Thyroid gland (tissue), 4 donors: ENCODE measurements around the gene LACTB. TPM values are rescaled to one million over a fixed set of nuclear protein-coding genes. Genes with fewer than 3 reads are reported as not detected.

Experiments
- DNase-seq, 2 donors: peaks; one replicate each; pipeline ENCODE4 v3.0.0-alpha.2; 2019
- H3K27ac ChIP-seq, 3 donors: fragments of 200-600 bp; sonication (generic); 1 replicate in 2 of 3; 2 replicates in 1 of 3; pipeline ENCODE4 v1.5.1; 2016 to 2019; ENCODE audit warnings: mild to moderate bottlenecking in 1 of 3, moderate library complexity in 1 of 3
- H3K27me3 ChIP-seq: fragments of 200-600 bp; sonication (generic); one replicate; pipeline ENCODE4 v1.5.1; 2019
- H3K36me3 ChIP-seq, 2 donors: fragments of 200-600 bp; sonication (generic); one replicate each; pipeline ENCODE4 v1.5.1; 2016 to 2019
- H3K4me1 ChIP-seq, 2 donors: fragments of 200-600 bp; sonication (generic); one replicate each; pipeline ENCODE4 v1.5.1; 2017 to 2019
- H3K4me3 ChIP-seq, 3 donors: fragments of 200-600 bp; sonication (generic); replicated peaks in 1 of 3; 1 replicate in 2 of 3; 2 replicates in 1 of 3; pipeline ENCODE4 v1.5.1; 2016; ENCODE audit warnings: mild to moderate bottlenecking in 1 of 3
- H3K9me3 ChIP-seq: fragments of 200-600 bp; sonication (generic); one replicate; pipeline ENCODE4 v1.5.1; 2017
- CTCF ChIP-seq, 6 experiments: fragments of 200-600 bp in 3 of 6; fragments of 450-650 bp in 3 of 6; sonication (generic) in 3 of 6; IDR thresholded peaks; one replicate each; pipeline ENCODE4 v1.5.1; 2016 to 2019; ENCODE audit warnings: antibody characterized with exemption in 6 of 6, mild to moderate bottlenecking in 2 of 6, inconsistent platforms in 1 of 6, moderate library complexity in 1 of 6
- POLR2A ChIP-seq, 2 donors: fragments of 450-650 bp; IDR thresholded peaks; one replicate each; pipeline ENCODE4 v1.6.1; 2017; ENCODE audit warnings: antibody characterized with exemption in 2 of 2, mild to moderate bottlenecking in 2 of 2, moderate library complexity in 1 of 2
- WGBS, 2 donors: methylation state at CpG; one replicate each; pipeline ENCODE4 v1.1.5; 2017; 5-methylcytosine and 5-hydroxymethylcytosine counted together
- intact Hi-C: fragments of 100-400 bp; cut with DNase I; formaldehyde crosslinking; loops from one replicate; pipeline ENCODE4 v1.15.1; 2023
- total RNA-seq, 4 donors: library from RNA; depleted of rRNA; stranded (reverse); fragments of >200 nt; gene quantifications; one replicate each; pipeline ENCODE4 v1.2.3, GENCODE V29; 2016

Gene LACTB
- total RNA-seq, 4 donors from 2014 or later: 8.9 to 25.9 (median 12.1) TPM

GRCh38 chr15:63165166-63165859, 43.7 kb downstream of the LACTB start:
- WGBS, 2 donors: 91 to 93% methylated on average over 6 of the region's 6 CpGs
- Histone ChIP-seq H3K36me3 (no peaks in the 10 kb centered on the region), H3K4me1 (no peaks in the 10 kb centered on the region), H3K9me3 (no peaks in the 10 kb centered on the region), H3K27ac (no peak overlapping the region), H3K27me3 (no peaks in the 10 kb centered on the region), H3K4me3 (no peak overlapping the region)
- intact Hi-C loops: no loop called here
- no peak for DNase-seq
- no peak for TF ChIP-seq POLR2A (IDR thresholded peaks at IDR 0.05)
- no peak for TF ChIP-seq CTCF (IDR thresholded peaks at IDR 0.05)

GRCh38 chr15:63166219-63166618, 44.6 kb downstream of the LACTB start:
- Histone ChIP-seq H3K27ac (no peak overlapping the region), H3K27me3 (no peaks in the 10 kb centered on the region), H3K4me1 (no peaks in the 10 kb centered on the region), H3K9me3 (no peaks in the 10 kb centered on the region), H3K4me3 (no peak overlapping the region), H3K36me3 (no peaks in the 10 kb centered on the region)
- TF ChIP-seq CTCF (IDR thresholded peaks at IDR 0.05) (peak in 1 of 6 experiments; percentile 6), POLR2A (IDR thresholded peaks at IDR 0.05) (no peak)
- 75 to 85% methylated on average over 2 of the region's 2 CpGs for WGBS, 2 donors
- intact Hi-C loops: no loop called here
- DNase-seq: no peak

- Histone ChIP-seq H3K27ac (no peak overlapping the region), H3K36me3 (no peaks in the 10 kb centered on the region), H3K4me3 (no peak overlapping the region), H3K4me1 (no peaks in the 10 kb centered on the region), H3K27me3 (no peaks in the 10 kb centered on the region), H3K9me3 (no peaks in the 10 kb centered on the region)
- no peak for TF ChIP-seq POLR2A (IDR thresholded peaks at IDR 0.05)
- no peak for DNase-seq
- 83 to 85% methylated on average over 1 to 2 of the region's 2 CpGs for WGBS, 2 donors
- intact Hi-C loops: no loop called here
Measured at GRCh38 chr15:63169788-63170187, 48.1 kb downstream of the LACTB start.

- 98 to 100% methylated on average over 5 of the region's 5 CpGs for WGBS, 2 donors
- Histone ChIP-seq H3K4me3 (no peak overlapping the region), H3K9me3 (no peaks in the 10 kb centered on the region), H3K4me1 (no peaks in the 10 kb centered on the region), H3K27ac (no peak overlapping the region), H3K36me3 (no peaks in the 10 kb centered on the region), H3K27me3 (no peaks in the 10 kb centered on the region)
- intact Hi-C loops: no loop called here
- DNase-seq: no peak
- TF ChIP-seq POLR2A (IDR thresholded peaks at IDR 0.05): no peak
- TF ChIP-seq CTCF (IDR thresholded peaks at IDR 0.05): no peak
Measured at GRCh38 chr15:63172376-63172775, 50.7 kb downstream of the LACTB start.

GRCh38 chr15:63172851-63173451, 51.3 kb downstream of the LACTB start:
- intact Hi-C loops: no loop called here
- H3K4me1 ChIP-seq: no peaks in the 10 kb centered on the region
- H3K27ac ChIP-seq: no peak overlapping the region
- no peaks in the 10 kb centered on the region for H3K27me3 ChIP-seq
- TF ChIP-seq CTCF (IDR thresholded peaks at IDR 0.05) (no peak), POLR2A (IDR thresholded peaks at IDR 0.05) (no peak)
- H3K9me3 ChIP-seq: no peaks in the 10 kb centered on the region
- peak; percentile 11 to 19 for DNase-seq
- WGBS, 2 donors: 71 to 72% methylated on average over 3 of the region's 3 CpGs
- no peaks in the 10 kb centered on the region for H3K36me3 ChIP-seq
- no peak overlapping the region for H3K4me3 ChIP-seq
